Liver (tissue), 9 donors: ENCODE results near the gene PRKN. TPM values are rescaled to one million over a fixed set of nuclear protein-coding genes. Genes with fewer than 3 reads are reported as not detected.

ENCODE experiments used
- DNase-seq: peaks from one replicate; pipeline ENCODE4 v3.0.0-alpha.2; 2017; ENCODE audit warnings: low spot score
- H3K27ac ChIP-seq, 2 donors: one replicate each; pipeline ENCODE4 v1.7.0; 2013; ENCODE audit warnings: inconsistent platforms in 2 of 2, low read length in 2 of 2, control low read depth in 1 of 2, low read depth in 1 of 2, mild to moderate bottlenecking in 1 of 2
- H3K27me3 ChIP-seq, 4 donors: one replicate each; pipeline versions ENCODE4 v1.6.1 to v1.7.0; 2013; ENCODE audit warnings: low read length in 3 of 4, inconsistent platforms in 1 of 4, mild to moderate bottlenecking in 1 of 4, moderate library complexity in 1 of 4; ENCODE audit not compliant: control insufficient read depth in 4 of 4, insufficient read depth in 4 of 4
- H3K36me3 ChIP-seq, 4 donors: one replicate each; pipeline versions ENCODE4 v1.6.1 to v1.7.0; 2013; ENCODE audit warnings: low read length in 3 of 4, mild to moderate bottlenecking in 3 of 4, low read depth in 1 of 4, moderate library complexity in 1 of 4; ENCODE audit not compliant: control insufficient read depth in 4 of 4, insufficient read depth in 3 of 4
- H3K4me1 ChIP-seq, 4 donors: one replicate each; pipeline versions ENCODE4 v1.6.1 to v1.7.0; 2013; ENCODE audit warnings: low read length in 3 of 4, mild to moderate bottlenecking in 3 of 4, moderate library complexity in 1 of 4; ENCODE audit not compliant: control insufficient read depth in 4 of 4, insufficient read depth in 4 of 4
- H3K4me3 ChIP-seq, 3 donors: one replicate each; pipeline versions ENCODE4 v1.6.1 to v1.7.0; 2013; ENCODE audit warnings: low read length in 3 of 3, control low read depth in 1 of 3, low read depth in 1 of 3, mild to moderate bottlenecking in 1 of 3
- H3K9ac ChIP-seq, 2 donors: one replicate each; pipeline ENCODE4 v1.7.0; 2013; ENCODE audit warnings: low read length in 2 of 2, mild to moderate bottlenecking in 2 of 2, moderate library complexity in 2 of 2, control low read depth in 1 of 2, low read depth in 1 of 2
- H3K9me3 ChIP-seq, 4 donors: one replicate each; pipeline versions ENCODE4 v1.6.1 to v1.7.0; 2013; ENCODE audit warnings: low read length in 3 of 4; ENCODE audit not compliant: control insufficient read depth in 4 of 4
- ATF3 ChIP-seq: IDR thresholded peaks from 2 replicates; pipeline ENCODE4 v1.6.1; 2016; ENCODE audit warnings: antibody characterized with exemption
- CTCF ChIP-seq: fragments of 150-350 bp; IDR thresholded peaks from 2 replicates; pipeline ENCODE4 v1.5.1; 2017; ENCODE audit warnings: improper control_type of control experiment, low read depth, low read length; ENCODE audit not compliant: missing input control
- EGR1 ChIP-seq, 2 donors: IDR thresholded peaks; 2 replicates each; pipeline ENCODE4 v1.6.1; 2016 to 2018; ENCODE audit warnings: antibody characterized with exemption in 2 of 2, low read depth in 2 of 2
- FOXA1 ChIP-seq: IDR thresholded peaks from 2 replicates; pipeline ENCODE4 v1.6.1; 2016; ENCODE audit warnings: antibody characterized with exemption
- FOXA2 ChIP-seq: IDR thresholded peaks from 2 replicates; pipeline ENCODE4 v1.6.1; 2016; ENCODE audit warnings: antibody characterized with exemption
- GABPA ChIP-seq, 2 donors: IDR thresholded peaks in 1 of 2; conservative IDR thresholded peaks in 1 of 2; 2 replicates each; pipeline ENCODE4 v1.6.1; 2016; ENCODE audit warnings: antibody characterized with exemption in 2 of 2, mild to moderate bottlenecking in 1 of 2, moderate library complexity in 1 of 2
- HNF4A ChIP-seq, 2 donors: conservative IDR thresholded peaks; 2 replicates each; pipeline ENCODE4 v1.6.1; 2016; ENCODE audit warnings: antibody characterized with exemption in 2 of 2, mild to moderate bottlenecking in 2 of 2
- NR2F2 ChIP-seq: IDR thresholded peaks from 2 replicates; pipeline ENCODE4 v1.6.1; 2016; ENCODE audit warnings: antibody characterized with exemption
- RAD21 ChIP-seq, 2 donors: IDR thresholded peaks; 2 replicates each; pipeline ENCODE4 v1.6.1; 2016; ENCODE audit warnings: antibody characterized with exemption in 2 of 2, mild to moderate bottlenecking in 2 of 2
- REST ChIP-seq: IDR thresholded peaks from 2 replicates; pipeline ENCODE4 v1.6.1; 2016; ENCODE audit warnings: antibody characterized with exemption, mild to moderate bottlenecking
- RXRA ChIP-seq, 2 donors: IDR thresholded peaks; 2 replicates each; pipeline ENCODE4 v1.6.1; 2017 to 2018; ENCODE audit warnings: antibody characterized with exemption in 2 of 2, mild to moderate bottlenecking in 1 of 2
- SP1 ChIP-seq: IDR thresholded peaks from 2 replicates; pipeline ENCODE4 v1.6.1; 2018; ENCODE audit warnings: antibody characterized with exemption, mild to moderate bottlenecking
- TAF1 ChIP-seq: conservative IDR thresholded peaks from 2 replicates; pipeline ENCODE4 v1.6.1; 2016; ENCODE audit warnings: antibody characterized with exemption, mild to moderate bottlenecking
- YY1 ChIP-seq: IDR thresholded peaks from 2 replicates; pipeline ENCODE4 v1.6.1; 2016; ENCODE audit warnings: antibody characterized with exemption, mild to moderate bottlenecking
- ZBTB33 ChIP-seq: IDR thresholded peaks from 2 replicates; pipeline ENCODE4 v1.6.1; 2016; ENCODE audit warnings: antibody characterized with exemption
- WGBS: extraction: QIAGEN DNeasy Blood & Tissue Kit; methylation state at CpG from one replicate; pipeline ENCODE4 v1.1.7; 2013; 5-methylcytosine and 5-hydroxymethylcytosine counted together
- polyA plus RNA-seq, 2 donors: library from polyadenylated mRNA; stranded (reverse) in 1 of 2; unstranded in 1 of 2; fragments of 200-250 nt in 1 of 2; fragments of >200 nt in 1 of 2; fragmentation: Nextera tagmentation in 1 of 2; extraction: Ambion mirVana in 1 of 2; gene quantifications; one replicate each; pipeline versions ENCODE4 v1.2.1 to v1.2.3, GENCODE V29; 2013 to 2015
- total RNA-seq, 2 donors: library from RNA; depleted of rRNA; stranded (reverse); fragments of >200 nt; gene quantifications; one replicate each; pipeline ENCODE4 v1.2.3, GENCODE V29; 2014
- donor health status: healthy.
- donor health status: healthy.
- donor health status: healthy.
- donor health status: healthy.
- donor health status: healthy.

Gene PRKN
- total and polyA plus RNA-seq, 4 donors = 0.47 to 4.1 (median 3.2) TPM

GRCh38 chr6:162343198-162343935 lies 384.2 kb downstream of the PRKN start (continued):
- TF ChIP-seq ATF3 (no peak), RAD21 (IDR thresholded peaks at IDR 0.05) (no peak), RXRA (IDR thresholded peaks at IDR 0.05) (no peak), HNF4A (conservative IDR thresholded peaks at IDR 0.05) (no peak), NR2F2 (no peak), FOXA2 (no peak), EGR1 (IDR thresholded peaks at IDR 0.05; ENCODE audit: low read depth in 2 of 2) (no peak)

GRCh38 chr6:162337412-162337811 lies 390.2 kb downstream of the PRKN start:
- H3K36me3 ChIP-seq = no peaks in the 10 kb centered on the region
- no peak overlapping the region for H3K4me3 ChIP-seq
- H3K4me1 ChIP-seq = no peaks in the 10 kb centered on the region
- WGBS = 92% methylated on average over 6 of the region's 6 CpGs
- no peaks in the 10 kb centered on the region for H3K9me3 ChIP-seq
- TF ChIP-seq ZBTB33 (no peak), TAF1 (no peak), CTCF (no peak), RXRA (IDR thresholded peaks at IDR 0.05) (no peak), YY1 (no peak), FOXA2 (no peak), GABPA (IDR thresholded peaks at IDR 0.05 in 1 of 2, conservative IDR thresholded peaks at IDR 0.05 in 1 of 2) (no peak), NR2F2 (no peak), REST (no peak), HNF4A (conservative IDR thresholded peaks at IDR 0.05) (no peak), SP1 (no peak), FOXA1 (no peak), EGR1 (IDR thresholded peaks at IDR 0.05; ENCODE audit: low read depth in 2 of 2) (no peak), RAD21 (IDR thresholded peaks at IDR 0.05) (no peak)
- DNase-seq = no peak
- H3K27ac ChIP-seq = no peak overlapping the region
- no peaks in the 10 kb centered on the region for H3K27me3 ChIP-seq
- H3K9ac ChIP-seq = no peak overlapping the region
